Right forelimb (tissue), 1 donor: ENCODE results near the gene KRTAP10-12.

ENCODE experiments used
- DNase-seq: peaks from one replicate; pipeline ENCODE4 v3.0.0-alpha.2; 2018

The KRTAP10-12 gene

GRCh38 chr21:44699502-44700001 lies 2.6 kb downstream of the KRTAP10-12 start:
- DNase-seq = no peak

GRCh38 chr21:44700101-44701022 lies 3.4 kb downstream of the KRTAP10-12 start:
- DNase-seq = no peak

- DNase-seq = no peak
Observed at GRCh38 chr21:44701023-44701400, 4.0 kb downstream of the KRTAP10-12 start.

DNA sequence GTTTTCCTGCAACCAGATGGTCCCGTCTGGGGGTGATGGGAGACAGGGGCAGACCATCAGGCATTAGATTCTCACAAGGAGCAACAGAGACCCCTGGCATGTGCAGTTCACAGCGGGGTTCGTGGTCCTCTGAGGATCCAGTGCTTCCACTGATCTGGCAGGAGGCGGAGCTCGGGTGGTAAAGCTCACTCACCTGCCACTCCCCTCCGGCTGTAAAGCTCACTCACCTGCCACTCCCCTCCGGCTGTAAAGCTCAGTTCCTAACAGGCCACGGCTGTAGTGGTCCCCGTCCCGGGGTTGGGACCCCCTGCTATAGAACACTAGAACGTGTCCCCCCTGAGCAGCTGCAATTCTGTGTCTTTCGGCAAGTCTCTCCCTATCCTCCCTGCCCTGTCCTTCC lies 4.6 kb downstream of the KRTAP10-12 start:
- DNase-seq = no peak

GRCh38 chr21:44702111-44702972 lies 5.4 kb downstream of the KRTAP10-12 start:
- DNase-seq = no peak

DNA sequence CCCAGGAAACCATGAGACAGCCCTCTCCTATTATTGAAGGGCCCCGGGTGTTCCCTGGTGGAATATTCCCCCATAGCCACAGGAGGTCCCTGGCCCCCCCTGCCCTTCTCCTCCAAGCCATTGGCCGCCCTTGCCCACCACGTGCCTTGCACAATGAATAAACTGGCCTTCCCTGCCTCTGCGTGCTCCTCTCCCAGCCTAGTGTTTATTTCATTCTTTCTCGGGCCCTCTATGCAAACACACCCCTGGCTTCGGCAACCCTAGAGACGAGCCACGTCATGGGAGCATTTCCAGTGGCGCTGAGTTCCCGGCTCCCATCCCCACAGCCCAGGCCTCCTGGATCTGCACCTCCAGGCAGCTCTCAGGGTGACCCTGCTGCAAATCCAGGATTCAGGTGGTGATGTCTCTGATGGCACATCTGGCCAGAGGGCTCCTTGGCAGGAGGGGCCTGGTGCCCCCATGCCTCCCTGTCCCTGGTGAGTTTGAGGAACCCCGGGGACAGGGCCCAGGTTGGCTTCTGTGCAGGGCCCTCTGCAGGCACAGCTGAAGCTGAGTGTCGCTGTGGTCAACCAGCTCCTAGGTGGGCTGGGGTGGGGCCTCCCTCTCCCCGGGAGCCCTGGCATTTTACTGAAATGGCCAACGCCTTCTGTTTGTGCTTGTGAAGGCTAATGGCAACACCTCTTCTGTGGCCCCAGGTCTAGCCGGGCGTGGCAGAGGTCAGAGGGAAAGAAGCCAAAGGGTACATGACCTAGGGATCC lies 6.2 kb downstream of the KRTAP10-12 start:
- no peak for DNase-seq

GRCh38 chr21:44703731-44704635 lies 7.0 kb downstream of the KRTAP10-12 start:
- DNase-seq = no peak

- DNase-seq = no peak
Observed at GRCh38 chr21:44704636-44705001, 7.6 kb downstream of the KRTAP10-12 start.

- peak; percentile 36 for DNase-seq
Observed at GRCh38 chr21:44706026-44706705, 9.2 kb downstream of the KRTAP10-12 start.

- DNase-seq = peak; percentile 32
Observed at GRCh38 chr21:44706706-44707581, 10.0 kb downstream of the KRTAP10-12 start.

- DNase-seq = no peak
Observed at GRCh38 chr21:44708213-44708865, 11.4 kb downstream of the KRTAP10-12 start.

DNA sequence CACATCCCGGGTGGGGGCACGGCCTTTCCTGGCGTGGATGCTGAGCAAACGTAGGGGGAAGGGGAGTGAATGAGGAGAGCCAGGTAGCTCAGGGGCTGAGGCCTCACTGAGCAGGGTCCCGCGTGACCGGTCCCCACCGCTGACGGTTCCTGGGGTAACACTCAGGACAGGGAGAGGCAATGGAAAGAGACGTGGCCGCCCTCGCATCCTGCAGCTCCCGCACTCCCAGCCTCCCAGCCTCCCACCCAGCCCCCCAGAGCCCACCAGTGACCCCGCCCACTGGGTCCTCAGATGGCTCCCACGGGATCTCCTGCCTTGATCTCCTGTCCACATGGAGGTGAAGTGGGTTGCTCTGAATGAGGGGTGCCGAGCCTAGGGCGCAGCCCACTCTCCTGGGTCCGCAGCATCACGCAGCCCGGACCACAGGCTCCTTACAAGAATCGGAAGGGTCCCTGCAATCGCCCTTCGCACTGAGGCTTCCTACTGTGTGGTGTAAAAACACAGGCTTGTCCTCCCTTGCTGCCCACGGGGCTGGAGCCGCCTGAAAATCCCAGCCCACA lies 12.0 kb downstream of the KRTAP10-12 start:
- no peak for DNase-seq

- DNase-seq = peak; percentile 41
Observed at GRCh38 chr21:44709426-44710293, 12.7 kb downstream of the KRTAP10-12 start.

DNA sequence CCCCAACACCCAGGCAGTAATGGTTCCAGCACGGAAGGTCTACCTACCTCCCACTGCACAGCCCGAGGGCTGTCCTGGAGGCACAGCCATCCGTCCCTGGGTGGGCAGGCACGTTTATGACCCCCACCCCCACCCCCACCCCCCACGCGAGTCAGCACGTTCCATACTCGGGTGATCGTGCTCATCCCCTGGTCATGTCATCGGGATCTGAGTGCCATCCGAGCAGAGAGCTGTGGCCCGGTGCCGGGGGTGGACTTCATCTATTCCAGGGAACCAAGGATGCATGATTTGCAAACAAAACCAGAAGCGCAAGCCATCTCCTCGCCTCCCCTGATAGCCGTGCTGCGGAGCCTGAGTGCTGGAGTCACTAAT lies 13.3 kb downstream of the KRTAP10-12 start:
- DNase-seq = no peak

GRCh38 chr21:44710756-44711326 lies 13.9 kb downstream of the KRTAP10-12 start:
- no peak for DNase-seq

- peak; percentile 39 for DNase-seq
Observed at GRCh38 chr21:44711327-44712202, 14.6 kb downstream of the KRTAP10-12 start, which contains the start of gene TSPEAR. TSS of gene TSPEAR (minus strand) at chr21:44711572. CDS start at chr21:44711514, 58 bp downstream.
